OCI-LY1 (cell line): Measurements from ENCODE around the gene MARCHF10.

Experiments used
- H2AFZ ChIP-seq: fragments of 200-600 bp; sonication (generic), shearing (Covaris generic); 2 replicates; pipeline ENCODE4 v1.6.0; 2014; ENCODE audit warnings: antibody characterized with exemption, mild to moderate bottlenecking, low read length
- H3F3A ChIP-seq: fragments of 200-600 bp; sonication (generic), shearing (Covaris generic); 2 replicates; pipeline ENCODE4 v1.6.0; 2014; ENCODE audit warnings: mild to moderate bottlenecking, antibody characterized with exemption, low read length, moderate library complexity; ENCODE audit not compliant: insufficient read depth
- H3K27ac ChIP-seq: fragments of 200-600 bp; sonication (generic); 2 replicates; pipeline ENCODE4 v1.5.1; 2014; ENCODE audit warnings: low read length, mixed run types, mild to moderate bottlenecking, low read depth; ENCODE audit not compliant: poor library complexity, severe bottlenecking
- H3K27me3 ChIP-seq: fragments of 200-600 bp; sonication (generic); 2 replicates; pipeline ENCODE4 v1.6.0; 2014; ENCODE audit warnings: antibody characterized with exemption, mild to moderate bottlenecking, low read length, moderate library complexity; ENCODE audit not compliant: insufficient read depth
- H3K36me3 ChIP-seq: fragments of 200-600 bp; sonication (generic); 2 replicates; pipeline ENCODE4 v1.6.1; 2014; ENCODE audit warnings: mild to moderate bottlenecking, antibody characterized with exemption, low read length, moderate library complexity, mixed read lengths; ENCODE audit not compliant: insufficient read depth
- H3K4me1 ChIP-seq: fragments of 200-600 bp; sonication (generic); 2 replicates; pipeline ENCODE4 v1.5.1; 2014; ENCODE audit warnings: mild to moderate bottlenecking, low read length, moderate library complexity; ENCODE audit not compliant: insufficient read depth, severe bottlenecking
- H3K4me2 ChIP-seq: fragments of 200-600 bp; sonication (generic), shearing (Covaris generic); 2 replicates; pipeline ENCODE4 v1.6.1; 2014; ENCODE audit warnings: low read length
- H3K4me3 ChIP-seq: fragments of 200-600 bp; sonication (generic); 2 replicates; pipeline ENCODE4 v1.5.1; 2014; ENCODE audit warnings: low read length, low read depth, mild to moderate bottlenecking, mixed read lengths; ENCODE audit not compliant: poor library complexity, severe bottlenecking
- H3K79me2 ChIP-seq: fragments of 200-600 bp; shearing (Covaris generic); 2 replicates; pipeline ENCODE4 v1.6.1; 2016; ENCODE audit warnings: mixed run types, low read length, mixed read lengths; ENCODE audit not compliant: insufficient read depth
- H3K9ac ChIP-seq: fragments of 200-600 bp; sonication (generic), shearing (Covaris generic); 2 replicates; pipeline ENCODE4 v1.6.1; 2014; ENCODE audit warnings: mild to moderate bottlenecking, low read length, mixed read lengths
- H3K9me2 ChIP-seq: fragments of 200-600 bp; sonication (generic), shearing (Covaris generic); 2 replicates; pipeline ENCODE4 v1.6.1; 2014; ENCODE audit warnings: low read depth, mild to moderate bottlenecking, low read length, mixed read lengths
- H3K9me3 ChIP-seq: fragments of 200-600 bp; shearing (Covaris generic); 2 replicates; pipeline ENCODE4 v1.6.1; 2014; ENCODE audit warnings: low read length, mixed read lengths
- H4K20me1 ChIP-seq: fragments of 200-600 bp; sonication (generic), shearing (Covaris generic); 2 replicates; pipeline ENCODE4 v1.6.0; 2016; ENCODE audit warnings: mild to moderate bottlenecking, low read length; ENCODE audit not compliant: insufficient read depth
- EZH2 ChIP-seq: fragments of 200-600 bp; sonication (generic), shearing (Covaris generic); IDR thresholded peaks from 2 replicates; pipeline ENCODE4 v1.8.0; 2017; ENCODE audit warnings: borderline replicate concordance, mixed run types, mild to moderate bottlenecking, antibody characterized with exemption, low read length, moderate library complexity, mixed read lengths
- TF ChIP-seq, protein P1 (sequence below): fragments of 200-600 bp; sonication (generic), shearing (Covaris generic); IDR thresholded peaks from 2 replicates; pipeline ENCODE4 v1.5.1; 2017; ENCODE audit warnings: mild to moderate bottlenecking, antibody characterized with exemption, low read length, moderate library complexity, mixed read lengths

The MARCHF10 gene

DNA sequence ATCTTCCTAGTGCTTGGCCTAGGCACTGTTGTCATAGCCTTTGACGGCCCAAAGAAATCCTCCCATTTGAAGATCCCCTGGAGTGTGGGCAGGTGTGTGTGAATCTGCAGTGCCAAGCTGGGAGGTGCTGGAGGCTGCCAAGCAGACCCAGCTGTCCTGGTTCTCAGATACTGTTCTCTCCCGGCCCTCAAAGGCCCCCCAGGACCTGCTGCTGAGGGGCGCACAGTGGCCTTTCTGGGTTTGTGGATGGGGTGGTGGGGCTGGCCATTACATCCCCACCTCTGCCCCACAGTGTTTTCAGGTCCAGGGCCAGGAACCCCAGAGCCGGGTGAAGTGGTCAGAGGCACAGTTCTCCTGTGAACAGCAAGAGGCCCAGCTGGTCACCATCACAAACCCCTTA lies 120.1 kb downstream of the MARCHF10 start:
- no peaks in the 10 kb centered on the region for H4K20me1 ChIP-seq

DNA sequence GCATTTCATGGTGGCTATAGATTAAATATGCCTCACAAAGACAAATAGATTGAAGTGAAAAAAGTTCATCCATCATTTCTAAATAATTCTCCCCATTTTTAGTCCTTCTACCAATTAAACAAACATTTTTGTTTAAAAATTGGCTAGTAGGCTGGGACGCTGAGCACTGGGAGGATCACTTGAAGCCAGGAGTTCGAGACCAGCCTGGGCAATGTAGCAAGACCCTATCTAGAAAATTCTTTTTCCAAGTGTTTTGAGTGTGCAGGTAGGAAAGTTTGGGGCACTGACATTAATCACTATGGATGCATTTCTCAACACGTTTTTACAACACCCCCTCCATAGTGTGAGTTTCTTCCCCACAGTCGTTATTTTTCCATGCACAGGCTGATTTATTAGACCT lies 123.9 kb downstream of the MARCHF10 start:
- Histone ChIP-seq H2AFZ (no peak overlapping the region), H3K27me3 (no peaks in the 10 kb centered on the region), H3K36me3 (no peaks in the 10 kb centered on the region), H3K4me2 (no peak overlapping the region), H3K9me3 (no peaks in the 10 kb centered on the region), H3K9ac (no peak overlapping the region), H3F3A (no peaks in the 10 kb centered on the region), H3K9me2 (no peaks in the 10 kb centered on the region), H3K4me3 (no peak overlapping the region), H3K27ac (no peak overlapping the region), H3K79me2 (no peaks in the 10 kb centered on the region), H4K20me1 (no peaks in the 10 kb centered on the region), H3K4me1 (no peaks in the 10 kb centered on the region)
- TF ChIP-seq, protein P1, sequence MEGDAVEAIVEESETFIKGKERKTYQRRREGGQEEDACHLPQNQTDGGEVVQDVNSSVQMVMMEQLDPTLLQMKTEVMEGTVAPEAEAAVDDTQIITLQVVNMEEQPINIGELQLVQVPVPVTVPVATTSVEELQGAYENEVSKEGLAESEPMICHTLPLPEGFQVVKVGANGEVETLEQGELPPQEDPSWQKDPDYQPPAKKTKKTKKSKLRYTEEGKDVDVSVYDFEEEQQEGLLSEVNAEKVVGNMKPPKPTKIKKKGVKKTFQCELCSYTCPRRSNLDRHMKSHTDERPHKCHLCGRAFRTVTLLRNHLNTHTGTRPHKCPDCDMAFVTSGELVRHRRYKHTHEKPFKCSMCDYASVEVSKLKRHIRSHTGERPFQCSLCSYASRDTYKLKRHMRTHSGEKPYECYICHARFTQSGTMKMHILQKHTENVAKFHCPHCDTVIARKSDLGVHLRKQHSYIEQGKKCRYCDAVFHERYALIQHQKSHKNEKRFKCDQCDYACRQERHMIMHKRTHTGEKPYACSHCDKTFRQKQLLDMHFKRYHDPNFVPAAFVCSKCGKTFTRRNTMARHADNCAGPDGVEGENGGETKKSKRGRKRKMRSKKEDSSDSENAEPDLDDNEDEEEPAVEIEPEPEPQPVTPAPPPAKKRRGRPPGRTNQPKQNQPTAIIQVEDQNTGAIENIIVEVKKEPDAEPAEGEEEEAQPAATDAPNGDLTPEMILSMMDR, result no peak
- no peak for TF ChIP-seq EZH2

More for the DNA sequence above, 120.1 kb downstream of the MARCHF10 start:
- Histone ChIP-seq H3K4me2 (no peak overlapping the region), H2AFZ (no peak overlapping the region), H3K9ac (no peak overlapping the region), H3K27me3 (no peaks in the 10 kb centered on the region), H3K9me3 (no peaks in the 10 kb centered on the region), H3K79me2 (no peaks in the 10 kb centered on the region), H3K4me3 (no peak overlapping the region), H3K27ac (no peak overlapping the region), H3K36me3 (no peaks in the 10 kb centered on the region), H3K9me2 (no peaks in the 10 kb centered on the region), H3K4me1 (no peaks in the 10 kb centered on the region), H3F3A (no peaks in the 10 kb centered on the region)
- TF ChIP-seq, protein P1, result no peak
- no peak for TF ChIP-seq EZH2

DNA sequence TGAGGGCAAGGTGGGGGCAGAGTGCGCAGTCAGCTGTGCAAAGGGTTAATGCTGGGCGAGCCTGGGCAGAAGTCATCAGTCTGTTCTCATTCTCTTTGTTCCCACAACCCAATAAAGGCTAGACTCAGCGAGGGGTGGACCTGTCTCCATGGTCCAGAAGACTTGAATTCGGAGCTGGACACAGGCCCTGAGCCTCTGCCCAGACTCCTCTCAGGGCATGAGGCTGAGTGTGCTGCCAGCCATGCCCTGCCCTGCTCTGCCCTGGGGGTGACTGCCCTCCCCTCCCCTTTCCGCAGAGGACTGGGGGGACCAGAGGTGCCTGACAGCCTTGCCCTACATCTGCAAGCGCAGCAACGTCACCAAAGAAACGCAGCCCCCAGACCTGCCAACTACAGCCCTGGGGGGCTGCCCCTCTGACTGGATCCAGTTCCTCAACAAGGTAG lies 126.2 kb downstream of the MARCHF10 start:
- Histone ChIP-seq H3K4me3 (no peak overlapping the region), H3K4me2 (no peak overlapping the region), H3F3A (no peaks in the 10 kb centered on the region), H3K27me3 (no peaks in the 10 kb centered on the region), H4K20me1 (no peaks in the 10 kb centered on the region), H3K4me1 (no peaks in the 10 kb centered on the region), H3K9me3 (no peaks in the 10 kb centered on the region), H3K79me2 (no peaks in the 10 kb centered on the region), H3K9ac (no peak overlapping the region), H3K27ac (no peak overlapping the region), H2AFZ (no peak overlapping the region), H3K9me2 (no peaks in the 10 kb centered on the region), H3K36me3 (no peaks in the 10 kb centered on the region)
- no peak for TF ChIP-seq EZH2
- TF ChIP-seq, protein P1, result no peak
